Vagina (tissue), 2 donors: ENCODE measurements around the gene KCNN3. TPM values are rescaled to one million over a fixed set of nuclear protein-coding genes. Genes with fewer than 3 reads are reported as not detected.
A peak's percentile ranks its signal among the peaks of the same experiment; 100 is the strongest.

Source experiments
- DNase-seq, 2 donors: peaks; one replicate each; pipeline ENCODE4 v3.0.0-alpha.2; 2017; ENCODE audit errors: extremely low spot score in 2 of 2
- H3K27ac ChIP-seq: fragments of 200-600 bp; sonication (generic); one replicate; pipeline ENCODE4 v1.5.1; 2019
- H3K27me3 ChIP-seq: fragments of 200-600 bp; sonication (generic); one replicate; pipeline ENCODE4 v1.5.1; 2019
- H3K36me3 ChIP-seq, 2 donors: fragments of 200-600 bp; sonication (generic); one replicate each; pipeline ENCODE4 v1.5.1; 2017 to 2019
- H3K4me1 ChIP-seq: fragments of 200-600 bp; sonication (generic); one replicate; pipeline ENCODE4 v1.5.1; 2019
- H3K4me3 ChIP-seq, 2 donors: fragments of 200-600 bp; sonication (generic); 1 replicate in 1 of 2; 2 replicates in 1 of 2; pipeline ENCODE4 v1.5.1; 2016 to 2019
- H3K9me3 ChIP-seq: fragments of 200-600 bp; sonication (generic); one replicate; pipeline ENCODE4 v1.5.1; 2019
- POLR2A ChIP-seq, 2 donors: fragments of 450-650 bp; IDR thresholded peaks; one replicate each; pipeline ENCODE4 v1.6.1; 2017; ENCODE audit warnings: antibody characterized with exemption in 2 of 2, mild to moderate bottlenecking in 2 of 2, moderate library complexity in 2 of 2
- POLR2AphosphoS5 ChIP-seq, 2 donors: sonication (generic); formaldehyde crosslinking; IDR thresholded peaks; one replicate each; pipeline ENCODE4 v1.9.0; 2017; ENCODE audit warnings: antibody characterized with exemption in 2 of 2, mild to moderate bottlenecking in 2 of 2, low read depth in 1 of 2; ENCODE audit not compliant: insufficient read depth in 1 of 2
- intact Hi-C: fragments of 100-400 bp; cut with DNase I; formaldehyde crosslinking; loops from one replicate; pipeline ENCODE4 v1.15.1; 2023
- total RNA-seq: library from RNA; depleted of rRNA; stranded (reverse); fragments of >200 nt; gene quantifications from one replicate; pipeline ENCODE4 v1.2.3, GENCODE V29; 2016
- TF ChIP-seq, protein P1 (sequence below), 3 experiments: fragments of 450-650 bp in 2 of 3; fragments of 200-600 bp in 1 of 3; sonication (generic) in 1 of 3; IDR thresholded peaks; one replicate each; pipeline ENCODE4 v1.5.1; 2017 to 2019; ENCODE audit warnings: antibody characterized with exemption in 3 of 3, mild to moderate bottlenecking in 2 of 3, moderate library complexity in 2 of 3

The KCNN3 gene
- total RNA-seq, 1 donor from 2014 or later, result 7.4 TPM

- TF ChIP-seq, protein P1, sequence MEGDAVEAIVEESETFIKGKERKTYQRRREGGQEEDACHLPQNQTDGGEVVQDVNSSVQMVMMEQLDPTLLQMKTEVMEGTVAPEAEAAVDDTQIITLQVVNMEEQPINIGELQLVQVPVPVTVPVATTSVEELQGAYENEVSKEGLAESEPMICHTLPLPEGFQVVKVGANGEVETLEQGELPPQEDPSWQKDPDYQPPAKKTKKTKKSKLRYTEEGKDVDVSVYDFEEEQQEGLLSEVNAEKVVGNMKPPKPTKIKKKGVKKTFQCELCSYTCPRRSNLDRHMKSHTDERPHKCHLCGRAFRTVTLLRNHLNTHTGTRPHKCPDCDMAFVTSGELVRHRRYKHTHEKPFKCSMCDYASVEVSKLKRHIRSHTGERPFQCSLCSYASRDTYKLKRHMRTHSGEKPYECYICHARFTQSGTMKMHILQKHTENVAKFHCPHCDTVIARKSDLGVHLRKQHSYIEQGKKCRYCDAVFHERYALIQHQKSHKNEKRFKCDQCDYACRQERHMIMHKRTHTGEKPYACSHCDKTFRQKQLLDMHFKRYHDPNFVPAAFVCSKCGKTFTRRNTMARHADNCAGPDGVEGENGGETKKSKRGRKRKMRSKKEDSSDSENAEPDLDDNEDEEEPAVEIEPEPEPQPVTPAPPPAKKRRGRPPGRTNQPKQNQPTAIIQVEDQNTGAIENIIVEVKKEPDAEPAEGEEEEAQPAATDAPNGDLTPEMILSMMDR (IDR thresholded peaks at IDR 0.05), result no peak
- TF ChIP-seq POLR2AphosphoS5 (IDR thresholded peaks at IDR 0.05; ENCODE audit: insufficient read depth in 1 of 2, low read depth in 1 of 2), result no peak
- no peak for TF ChIP-seq POLR2A (IDR thresholded peaks at IDR 0.05)
- Histone ChIP-seq H3K4me1 (peaks cover 18% of the 10 kb centered on the region), H3K27ac (no peak overlapping the region), H3K36me3 (no peaks in the 10 kb centered on the region), H3K27me3 (no peaks in the 10 kb centered on the region), H3K4me3 (no peak overlapping the region), H3K9me3 (no peaks in the 10 kb centered on the region)
- DNase-seq, result no peak
- intact Hi-C loops, result no loop called here
These were observed 134.8 kb downstream of the KCNN3 start for GRCh38 chr1:154735061-154735803.

GRCh38 chr1:154733621-154734020 lies 136.5 kb downstream of the KCNN3 start:
- DNase-seq, result no peak
- intact Hi-C loops, result no loop called here
- Histone ChIP-seq H3K9me3 (no peaks in the 10 kb centered on the region), H3K36me3 (no peaks in the 10 kb centered on the region), H3K27ac (no peak overlapping the region), H3K27me3 (no peaks in the 10 kb centered on the region), H3K4me1 (peaks cover 33% of the 10 kb centered on the region), H3K4me3 (no peak overlapping the region)
- TF ChIP-seq POLR2A (IDR thresholded peaks at IDR 0.05), result no peak
- TF ChIP-seq POLR2AphosphoS5 (IDR thresholded peaks at IDR 0.05; ENCODE audit: insufficient read depth in 1 of 2, low read depth in 1 of 2), result no peak
- TF ChIP-seq, protein P1 (IDR thresholded peaks at IDR 0.05), result no peak

DNA sequence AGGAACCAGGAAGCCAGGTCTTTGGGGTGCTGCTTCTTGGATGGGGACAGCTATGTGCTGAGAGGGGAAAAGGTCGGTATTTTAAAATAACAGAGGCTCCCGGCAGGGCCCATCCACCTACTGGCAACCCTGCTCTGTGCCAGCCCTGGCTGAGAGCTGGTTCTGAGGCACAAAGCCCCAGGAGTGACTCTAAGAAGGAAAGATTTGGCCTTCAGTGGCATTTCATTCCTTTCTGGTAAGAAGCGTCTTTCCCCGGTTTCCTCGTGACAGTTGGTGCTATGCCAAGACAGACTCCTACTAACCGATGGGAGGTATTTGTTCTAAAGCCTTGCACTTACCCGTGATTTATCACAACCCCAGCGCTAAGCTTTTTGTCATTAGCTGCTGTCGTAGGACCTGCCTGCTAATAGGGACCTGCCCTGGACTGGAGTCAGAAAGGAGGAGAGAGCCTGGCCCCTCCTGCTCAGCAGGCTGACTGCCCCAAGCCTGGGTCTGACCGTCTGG lies 139.0 kb downstream of the KCNN3 start:
- intact Hi-C loops, result no loop called here
- Histone ChIP-seq H3K9me3 (no peaks in the 10 kb centered on the region), H3K27ac (peak overlapping the region; percentile 64), H3K4me3 (no peak overlapping the region), H3K4me1 (peaks cover 33% of the 10 kb centered on the region), H3K36me3 (no peaks in the 10 kb centered on the region), H3K27me3 (no peaks in the 10 kb centered on the region)
- TF ChIP-seq POLR2AphosphoS5 (IDR thresholded peaks at IDR 0.05; ENCODE audit: insufficient read depth in 1 of 2, low read depth in 1 of 2), result peak; percentile 25 to 30
- TF ChIP-seq POLR2A (IDR thresholded peaks at IDR 0.05), result no peak
- TF ChIP-seq, protein P1 (IDR thresholded peaks at IDR 0.05), result no peak
- no peak for DNase-seq

DNA sequence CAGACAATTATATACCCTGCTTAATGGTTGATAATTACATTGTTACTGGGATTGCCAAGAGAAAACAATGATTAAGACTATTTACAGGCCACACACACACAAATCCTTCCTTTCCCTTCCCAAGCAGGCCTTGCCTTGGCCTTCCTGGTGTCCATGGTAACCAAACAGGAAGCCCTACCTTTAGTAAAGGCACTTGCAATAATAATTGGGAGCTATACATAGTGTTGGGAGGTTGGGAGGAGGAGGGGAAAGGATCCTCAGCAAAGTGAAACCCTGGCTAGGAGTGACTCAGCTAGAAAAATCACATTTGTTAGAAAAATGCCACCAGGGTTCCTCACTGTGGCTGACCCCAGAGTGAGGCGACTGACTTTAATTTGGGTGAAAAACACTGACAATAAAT lies 139.8 kb downstream of the KCNN3 start:
- H3K27me3 ChIP-seq, result no peaks in the 10 kb centered on the region
- peaks cover 33% of the 10 kb centered on the region for H3K4me1 ChIP-seq
- DNase-seq, result no peak
- H3K27ac ChIP-seq, result peak overlapping the region; percentile 64
- H3K4me3 ChIP-seq, result no peak overlapping the region
- no peaks in the 10 kb centered on the region for H3K36me3 ChIP-seq
- TF ChIP-seq POLR2A (IDR thresholded peaks at IDR 0.05) (no peak), POLR2AphosphoS5 (IDR thresholded peaks at IDR 0.05; ENCODE audit: insufficient read depth in 1 of 2, low read depth in 1 of 2) (peak in 1 of 2 donors; percentile 11)
- intact Hi-C loops, result no loop called here
- H3K9me3 ChIP-seq, result no peaks in the 10 kb centered on the region

GRCh38 chr1:154729577-154729976 lies 140.5 kb downstream of the KCNN3 start:
- Histone ChIP-seq H3K27ac (no peak overlapping the region), H3K4me3 (no peak overlapping the region), H3K36me3 (no peaks in the 10 kb centered on the region), H3K9me3 (no peaks in the 10 kb centered on the region), H3K27me3 (no peaks in the 10 kb centered on the region), H3K4me1 (peaks cover 33% of the 10 kb centered on the region)
- DNase-seq, result no peak
- TF ChIP-seq POLR2AphosphoS5 (IDR thresholded peaks at IDR 0.05; ENCODE audit: insufficient read depth in 1 of 2, low read depth in 1 of 2) (no peak), POLR2A (IDR thresholded peaks at IDR 0.05) (no peak)
- TF ChIP-seq, protein P1 (IDR thresholded peaks at IDR 0.05), result no peak
- intact Hi-C loops, result no loop called here
